ENCODE data around the gene STOML1.

STOML1 gene, protein sequence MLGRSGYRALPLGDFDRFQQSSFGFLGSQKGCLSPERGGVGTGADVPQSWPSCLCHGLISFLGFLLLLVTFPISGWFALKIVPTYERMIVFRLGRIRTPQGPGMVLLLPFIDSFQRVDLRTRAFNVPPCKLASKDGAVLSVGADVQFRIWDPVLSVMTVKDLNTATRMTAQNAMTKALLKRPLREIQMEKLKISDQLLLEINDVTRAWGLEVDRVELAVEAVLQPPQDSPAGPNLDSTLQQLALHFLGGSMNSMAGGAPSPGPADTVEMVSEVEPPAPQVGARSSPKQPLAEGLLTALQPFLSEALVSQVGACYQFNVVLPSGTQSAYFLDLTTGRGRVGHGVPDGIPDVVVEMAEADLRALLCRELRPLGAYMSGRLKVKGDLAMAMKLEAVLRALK

DNA sequence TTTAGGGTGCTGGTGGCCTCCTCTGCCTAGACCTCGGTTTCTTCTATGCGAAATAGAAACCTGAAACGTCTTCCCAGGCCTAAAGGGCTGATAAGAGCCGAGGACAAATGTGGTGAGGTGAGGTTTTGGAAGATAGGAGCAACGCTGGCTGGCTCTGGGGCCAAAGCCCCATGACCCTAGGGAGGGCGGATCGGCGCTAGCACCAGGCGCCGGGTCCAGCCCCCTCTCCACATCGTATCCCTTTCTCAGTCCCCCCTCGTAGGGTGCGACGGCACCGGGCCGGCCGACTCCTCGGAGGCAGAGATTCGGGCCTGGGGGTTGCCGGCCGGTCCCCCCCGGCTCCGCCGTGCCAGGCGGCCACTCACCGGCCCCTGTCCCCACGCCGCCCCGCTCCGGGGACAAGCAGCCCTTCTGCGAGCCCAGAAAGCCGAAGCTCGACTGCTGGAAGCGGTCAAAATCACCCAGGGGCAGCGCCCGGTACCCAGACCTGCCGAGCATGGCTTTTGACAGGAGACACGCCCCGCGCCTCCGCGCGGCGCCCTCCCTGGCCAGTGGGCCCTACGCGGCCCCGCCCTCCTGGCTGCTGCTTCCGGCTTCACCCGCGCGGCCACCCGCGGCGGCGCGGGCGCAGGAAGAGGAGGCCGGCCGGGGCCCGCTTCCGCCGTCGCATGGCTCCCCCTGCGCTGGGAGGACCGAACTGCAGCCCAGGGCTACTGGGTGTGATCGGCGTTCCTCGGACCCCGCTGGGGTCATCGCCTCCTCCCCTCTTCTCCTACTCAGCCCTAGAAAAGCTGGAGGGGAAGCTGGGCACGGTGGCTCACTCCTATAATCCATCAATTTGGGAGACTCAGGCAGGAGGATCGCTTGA lies at the start of gene STOML1:
STOML1 (minus strand) TSS at position 570 of the 868 bp plus-strand sequence; CDS start at position 498, 72 bp downstream.
- DNase-seq = peak; percentile 96

DNA sequence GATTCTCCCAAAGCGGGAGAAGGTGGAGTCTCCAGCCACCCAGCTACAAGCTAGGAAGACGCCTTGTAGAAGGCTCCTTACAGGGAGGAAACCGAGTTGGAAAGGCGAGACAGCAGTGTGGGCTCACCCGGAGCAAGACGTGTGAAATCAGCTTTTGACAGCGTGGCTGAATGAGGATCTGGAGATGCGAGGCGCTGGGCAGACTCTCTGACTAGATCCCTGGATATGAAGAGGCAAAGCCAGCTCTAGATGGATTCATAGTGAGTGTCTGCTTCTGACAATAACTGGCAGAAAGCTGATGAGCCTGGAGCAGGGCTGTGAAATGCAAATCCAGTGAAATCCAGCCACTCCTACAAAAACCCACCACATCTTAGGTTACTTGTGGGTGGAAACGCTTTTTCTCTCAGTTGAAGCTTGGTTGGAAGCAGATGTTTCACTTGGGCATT lies 49.2 kb upstream of the STOML1 start:
- no peak for DNase-seq

DNA sequence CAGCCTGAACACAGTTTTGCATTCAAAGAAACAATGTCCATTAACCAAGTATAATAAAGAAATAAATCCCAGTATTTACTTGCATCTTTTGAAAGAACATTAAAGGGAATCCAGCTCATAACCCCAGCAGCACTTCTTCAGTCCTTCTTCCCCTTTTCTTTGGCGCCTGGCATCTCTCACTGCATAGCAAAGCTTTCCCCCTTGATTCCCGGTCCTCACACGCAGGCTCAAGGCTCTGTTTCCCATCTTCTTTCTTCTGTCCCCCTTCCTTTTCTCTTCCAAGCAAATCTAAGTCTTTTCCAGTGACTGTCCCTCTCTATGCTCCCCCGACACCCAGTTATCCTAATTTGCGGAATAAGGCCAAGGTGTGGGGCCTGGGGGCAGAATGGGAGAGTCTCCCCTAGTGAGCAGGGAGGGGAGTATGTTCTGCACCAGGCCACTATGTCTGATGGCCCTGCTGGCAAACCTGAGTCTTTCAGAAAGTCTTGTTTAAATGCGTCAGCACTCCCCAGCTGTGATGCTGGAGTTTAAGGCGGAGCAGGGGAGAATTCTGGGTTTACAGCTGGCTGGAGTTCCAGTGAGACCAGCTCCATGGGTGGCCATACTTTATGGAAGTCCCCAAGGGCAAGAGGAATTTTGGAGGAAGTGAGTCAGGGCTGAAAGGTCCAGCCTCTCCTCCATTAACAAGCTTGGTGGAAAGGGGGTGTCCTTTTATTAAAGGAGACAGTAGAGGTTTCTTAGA lies 48.2 kb upstream of the STOML1 start:
- no peak for DNase-seq

DNA sequence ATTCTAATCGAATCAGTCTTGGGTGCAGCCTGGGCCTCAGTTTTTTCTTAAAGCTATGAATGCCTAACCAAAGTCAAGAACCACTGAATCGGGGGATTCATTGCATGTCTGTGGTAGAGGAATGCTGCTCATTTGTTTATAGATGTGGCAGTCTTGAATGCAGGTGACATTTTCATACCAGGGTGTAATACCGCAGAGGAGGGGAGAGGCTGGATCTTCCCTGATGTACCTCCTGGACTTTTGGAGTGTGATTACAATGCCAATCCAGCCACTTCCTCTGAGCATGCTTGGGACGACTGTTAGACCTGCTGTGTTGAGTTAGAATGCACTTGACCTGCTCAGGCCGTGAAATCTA lies 47.5 kb upstream of the STOML1 start:
- DNase-seq = no peak

DNA sequence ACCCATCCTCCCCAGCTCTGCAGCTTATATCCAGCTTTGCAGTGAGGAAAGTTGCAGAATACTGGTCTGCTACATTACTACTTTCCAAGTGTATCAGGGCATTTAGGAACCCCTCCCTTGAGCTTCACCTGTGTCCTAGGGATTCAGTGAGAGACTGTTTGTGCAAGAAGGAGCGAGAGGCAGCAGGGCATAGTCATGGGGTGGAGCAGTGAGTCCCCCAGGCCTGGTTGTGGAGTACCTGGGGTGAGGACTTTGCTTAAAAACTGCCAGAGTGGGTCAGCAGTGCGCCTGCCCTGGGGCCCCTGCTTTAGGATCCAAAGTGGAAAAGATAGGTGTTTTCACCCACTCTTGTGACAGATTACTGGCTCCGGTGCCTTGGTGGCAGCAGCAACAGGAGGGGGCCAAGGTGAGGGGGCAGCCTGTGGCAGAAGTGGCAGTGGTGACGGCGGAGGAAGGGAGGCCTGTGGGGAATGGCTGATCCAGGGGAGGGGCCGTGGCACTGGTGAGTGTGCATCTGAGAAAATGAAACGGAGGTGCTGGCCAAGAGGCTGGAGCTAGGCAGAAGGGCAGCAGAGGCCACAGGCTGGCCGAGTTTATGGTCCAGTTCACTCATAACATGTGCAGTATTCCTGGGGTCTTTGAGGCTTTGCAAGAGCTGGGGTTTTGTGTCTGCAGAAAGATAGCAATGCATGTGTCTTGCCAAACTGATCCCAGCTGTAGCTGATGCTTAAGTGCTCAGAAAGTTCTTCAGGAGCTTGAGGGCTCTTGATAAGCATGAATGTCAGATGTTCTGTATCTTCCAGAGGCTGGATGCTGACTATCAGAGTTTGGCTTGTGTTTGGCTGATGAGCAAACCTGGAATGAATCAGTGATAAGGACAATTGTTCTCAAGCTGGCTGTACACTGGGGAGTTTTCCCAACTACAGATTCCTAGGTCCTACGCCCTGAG lies 46.9 kb upstream of the STOML1 start:
- no peak for DNase-seq

DNA sequence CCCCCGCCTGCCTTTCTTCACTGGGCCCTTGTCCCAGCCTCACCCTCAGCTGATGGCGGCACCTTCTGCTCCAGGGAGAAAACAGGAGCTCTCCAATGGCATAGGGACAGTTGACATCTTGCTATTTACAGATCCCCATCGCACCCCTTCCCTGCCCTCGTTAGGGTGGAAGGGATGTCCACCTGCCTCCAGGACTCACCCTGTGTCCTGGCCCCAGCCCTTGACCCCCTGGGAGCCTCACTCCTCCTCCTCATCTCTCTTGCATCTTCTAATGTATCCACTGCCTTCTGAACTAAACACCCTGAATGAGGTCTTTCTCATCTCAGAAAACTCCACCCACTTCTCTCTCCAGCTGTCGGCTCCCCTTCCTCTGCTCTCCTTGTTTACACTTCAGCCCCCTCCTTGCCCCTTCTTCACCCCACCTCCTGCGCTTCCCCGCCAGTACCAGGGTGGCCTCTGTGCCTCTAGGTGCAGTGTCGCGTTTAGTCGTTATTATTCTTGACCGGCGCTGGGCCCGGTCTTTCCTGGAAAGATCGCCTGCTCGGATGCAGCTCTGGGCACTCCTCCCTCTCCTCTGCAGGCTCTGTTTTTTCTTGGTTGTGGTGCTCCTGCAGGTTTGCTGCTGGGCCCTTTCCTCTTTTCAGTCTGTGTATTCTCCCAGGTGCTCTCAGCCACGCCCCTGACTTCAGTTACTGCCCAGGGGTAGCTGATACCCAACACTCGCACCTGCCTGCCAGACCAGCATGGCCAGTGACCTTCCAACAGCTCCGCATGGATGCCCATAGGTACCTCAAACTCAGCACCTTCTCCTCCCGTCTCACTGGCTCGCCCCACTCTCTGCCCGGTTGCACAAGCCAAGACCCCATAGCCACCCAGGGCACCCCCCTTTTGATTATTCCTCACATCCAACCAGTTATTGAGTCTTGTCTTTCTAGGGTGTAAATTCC lies 45.3 kb upstream of the STOML1 start:
- no peak for DNase-seq

DNA sequence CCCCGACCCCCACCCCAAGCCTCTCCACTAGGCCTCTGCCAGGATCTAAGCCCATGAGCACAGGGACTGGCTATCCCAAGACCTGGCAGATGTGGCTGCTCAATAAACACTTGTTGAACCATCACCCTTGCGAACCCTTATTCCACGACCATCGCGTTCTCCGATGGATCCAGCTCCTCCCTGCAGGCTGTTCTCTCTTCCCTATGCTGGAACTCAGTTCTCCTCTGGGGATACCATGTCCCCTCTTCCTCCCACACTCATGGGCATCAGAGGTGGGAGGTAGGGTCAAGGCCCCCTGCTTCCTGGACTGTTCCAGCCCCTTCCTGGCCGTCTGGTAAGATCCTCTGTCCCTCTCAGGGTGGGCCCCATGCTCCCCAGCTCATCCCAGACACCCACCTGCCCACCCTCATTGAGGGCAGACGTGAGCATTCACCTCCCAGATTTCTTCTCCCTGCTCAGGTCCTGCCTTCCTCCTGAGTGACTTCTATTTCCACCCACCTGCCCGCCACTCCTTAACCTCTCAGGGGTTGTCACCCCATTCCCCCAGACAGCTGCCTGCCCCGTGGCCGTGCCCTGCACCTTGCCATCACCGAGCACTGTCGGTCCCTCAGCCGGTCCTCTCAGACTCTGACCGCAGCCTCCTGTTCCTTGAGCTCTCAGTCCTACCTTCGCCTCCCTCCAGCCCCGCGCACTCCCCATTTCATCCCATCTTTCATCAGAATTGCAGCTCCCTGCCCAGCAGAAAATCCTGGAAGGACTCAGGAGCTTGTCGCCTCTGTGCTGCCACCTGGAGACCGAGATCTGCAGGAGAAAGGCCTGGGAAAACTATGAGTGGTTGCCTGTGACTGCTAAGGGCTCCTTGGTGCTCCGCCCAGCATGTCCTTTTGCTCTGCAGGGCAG lies 44.4 kb upstream of the STOML1 start:
- DNase-seq = no peak

DNA sequence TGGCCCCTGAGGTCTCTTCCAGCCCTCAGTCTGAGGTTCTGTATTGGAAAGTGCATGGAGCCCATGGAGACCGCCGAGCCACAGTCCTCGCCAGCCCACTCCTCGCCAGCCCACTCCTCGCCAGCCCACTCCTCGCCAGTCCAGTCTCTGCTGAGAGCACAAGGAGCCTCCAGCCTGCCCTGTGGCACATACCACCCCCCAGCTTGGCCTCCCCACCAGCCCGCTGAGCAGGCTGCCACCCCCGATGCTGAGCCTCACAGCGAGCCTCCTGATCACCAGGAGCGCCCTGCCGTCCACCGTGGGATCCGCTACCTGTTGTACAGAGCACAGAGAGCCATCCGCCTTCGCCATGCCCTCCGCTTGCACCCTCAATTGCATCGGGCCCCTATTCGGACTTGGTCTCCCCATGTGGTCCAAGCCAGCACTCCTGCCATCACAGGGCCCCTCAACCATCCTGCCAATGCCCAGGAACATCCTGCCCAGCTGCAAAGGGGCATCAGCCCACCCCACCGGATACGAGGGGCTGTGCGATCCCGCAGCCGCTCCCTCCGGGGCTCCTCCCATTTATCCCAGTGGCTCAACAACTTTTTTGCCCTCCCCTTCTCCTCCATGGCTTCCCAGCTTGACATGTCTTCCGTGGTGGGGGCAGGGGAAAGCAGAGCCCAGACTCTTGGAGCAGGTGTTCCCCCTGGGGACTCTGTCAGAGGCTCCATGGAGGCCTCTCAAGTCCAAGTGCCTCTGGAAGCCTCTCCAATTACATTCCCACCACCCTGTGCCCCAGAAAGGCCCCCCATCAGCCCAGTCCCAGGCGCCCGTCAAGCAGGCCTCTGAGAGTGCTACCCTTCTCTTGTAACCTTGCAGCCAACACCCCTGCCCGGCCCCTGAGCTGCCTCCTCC lies 43.3 kb upstream of the STOML1 start:
- no peak for DNase-seq

DNA sequence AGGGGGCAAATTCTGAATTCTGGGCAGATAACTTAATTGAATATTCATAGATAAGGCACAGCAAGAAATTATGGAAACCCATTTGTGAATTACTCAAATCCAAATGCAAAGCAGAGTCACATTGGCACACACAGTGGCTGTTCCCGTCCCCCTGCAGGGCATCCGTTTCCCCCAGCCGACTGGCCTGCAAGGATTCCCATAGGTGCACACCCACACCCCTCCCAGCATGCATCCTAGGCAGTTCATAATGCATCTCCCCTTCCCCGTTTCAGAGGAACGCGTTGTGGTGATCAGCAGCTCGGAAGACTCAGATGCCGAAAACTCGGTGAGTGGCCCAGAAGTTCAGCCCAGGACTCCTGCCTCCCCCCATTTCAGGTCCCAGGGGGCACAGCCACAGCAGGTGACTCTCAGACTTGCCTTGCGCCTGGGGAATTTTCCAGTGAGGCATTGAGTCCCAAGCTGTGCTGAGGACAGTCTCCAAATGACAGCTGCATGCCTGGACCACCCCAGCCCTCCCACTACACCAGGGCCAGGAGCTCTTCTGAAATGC lies 42.2 kb upstream of the STOML1 start:
- DNase-seq = no peak

DNA sequence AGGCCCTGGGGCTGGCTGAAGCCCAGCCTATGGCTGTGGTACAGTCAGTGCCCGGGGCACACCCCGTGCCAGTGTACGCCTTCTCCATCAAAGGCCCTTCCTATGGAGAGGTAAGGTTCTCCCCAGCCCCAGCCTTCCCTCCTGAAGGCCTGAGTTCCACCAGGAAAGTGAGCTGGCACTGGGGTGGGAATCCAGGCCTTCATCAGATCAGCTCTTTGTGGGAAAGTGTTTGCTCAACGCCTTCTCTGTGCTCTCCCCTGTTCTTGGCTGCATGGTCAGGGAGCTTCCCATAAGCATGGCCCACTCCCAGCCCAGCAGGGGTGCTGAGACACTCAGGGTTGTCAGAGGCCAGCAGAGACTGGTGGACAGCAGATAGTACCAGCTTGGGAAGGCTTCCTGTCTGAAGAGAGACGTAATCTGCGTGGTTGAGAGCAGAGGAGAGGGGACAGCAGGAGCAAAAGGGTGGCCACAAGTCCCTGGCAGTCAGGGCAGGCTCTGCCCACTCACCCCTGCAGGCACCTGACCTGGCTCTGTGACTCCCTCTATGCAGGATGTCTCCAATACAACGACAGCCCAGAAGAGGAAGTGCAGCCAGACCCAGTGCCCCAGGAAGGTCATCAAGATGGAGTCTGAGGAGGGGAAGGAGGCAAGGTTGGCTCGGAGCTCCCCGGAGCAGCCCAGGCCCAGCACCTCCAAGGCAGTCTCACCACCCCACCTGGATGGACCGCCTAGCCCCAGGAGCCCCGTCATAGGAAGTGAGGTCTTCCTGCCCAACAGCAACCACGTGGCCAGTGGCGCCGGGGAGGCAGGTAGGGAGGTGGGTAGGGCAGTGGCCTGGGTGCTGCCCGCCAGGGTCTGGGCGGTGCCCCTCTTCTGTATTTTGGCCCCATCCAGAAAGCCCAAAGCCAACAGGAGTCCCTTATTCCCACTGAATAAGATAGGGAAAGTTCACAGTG lies 40.8 kb upstream of the STOML1 start:
- DNase-seq = no peak

DNA sequence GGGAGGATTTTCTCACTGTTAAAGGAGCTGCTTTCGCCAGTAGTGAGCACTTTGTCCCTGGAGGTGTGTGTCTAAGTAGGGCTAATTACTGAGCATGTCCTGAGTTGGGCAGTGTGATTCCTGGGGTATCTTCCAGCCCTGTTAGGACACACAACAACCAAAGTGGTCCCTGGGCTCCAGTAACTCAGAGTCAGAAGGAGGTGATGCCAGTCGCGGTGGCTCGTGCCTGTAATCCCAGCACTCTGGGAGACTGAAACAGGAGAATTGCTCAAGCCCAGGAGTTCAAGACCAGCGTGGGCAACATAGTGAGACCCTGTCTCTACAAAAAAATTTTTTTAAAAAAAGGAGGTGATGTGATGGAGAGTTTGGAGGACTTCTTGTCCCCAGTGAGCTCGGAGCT lies 40.0 kb upstream of the STOML1 start:
- DNase-seq = no peak

DNA sequence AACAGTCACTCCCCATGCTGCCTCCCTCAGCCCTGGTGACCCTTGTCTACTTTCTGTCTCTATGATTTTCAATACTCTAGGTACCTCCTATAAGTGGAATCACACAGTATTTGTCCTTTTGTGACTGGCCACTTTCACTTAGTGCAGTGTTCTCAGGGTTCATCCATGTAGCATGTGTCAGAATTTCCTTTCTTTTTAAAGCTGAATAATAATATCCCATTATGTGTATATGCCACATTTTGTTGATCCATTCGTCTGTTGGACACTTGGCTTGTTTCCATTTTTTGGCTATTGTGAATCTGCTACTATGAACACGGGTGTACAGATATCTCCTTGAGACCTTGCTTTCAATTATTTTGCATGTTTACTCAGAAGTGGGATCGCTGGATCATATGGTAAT lies 36.6 kb upstream of the STOML1 start:
- no peak for DNase-seq

DNA sequence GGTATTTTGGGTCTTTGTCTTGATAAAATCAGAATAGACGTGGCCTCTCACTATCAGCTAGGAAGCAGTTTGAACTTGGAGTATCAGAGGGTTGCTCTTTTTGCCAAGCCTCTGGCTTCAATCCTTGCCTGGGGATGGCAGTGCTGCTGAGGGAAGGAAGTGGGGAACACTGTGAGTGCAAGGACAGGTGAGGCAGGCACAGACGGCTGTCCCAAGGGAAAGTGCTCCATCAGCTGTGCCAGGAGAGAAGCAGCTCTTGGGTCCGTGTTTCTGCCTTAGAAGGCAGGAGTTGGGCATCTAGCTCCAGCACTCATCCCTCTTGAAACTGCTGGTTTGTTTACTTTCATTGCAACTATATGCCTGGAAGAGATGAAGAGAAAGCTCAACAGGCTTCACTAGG lies 35.6 kb upstream of the STOML1 start:
- DNase-seq = no peak

DNA sequence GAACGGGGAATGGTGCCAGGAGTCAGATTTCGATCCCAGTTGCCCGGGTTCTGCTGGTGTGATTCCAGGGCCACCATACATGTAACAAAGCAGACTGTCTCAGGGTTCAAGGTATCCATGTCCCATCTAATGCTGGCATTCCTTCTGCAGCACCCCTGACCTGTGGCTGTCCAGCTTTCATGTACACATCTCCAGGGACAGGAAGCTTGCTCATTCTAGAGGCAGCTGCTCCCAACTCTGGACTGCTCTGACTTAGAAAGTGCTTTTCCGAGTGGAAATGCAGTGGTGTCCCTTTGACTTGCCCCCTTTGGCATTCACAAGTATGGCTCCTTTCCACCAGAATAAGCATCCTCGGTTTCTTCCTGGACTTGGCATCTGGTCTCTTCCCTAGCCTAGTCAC lies 33.3 kb upstream of the STOML1 start:
- DNase-seq = no peak

DNA sequence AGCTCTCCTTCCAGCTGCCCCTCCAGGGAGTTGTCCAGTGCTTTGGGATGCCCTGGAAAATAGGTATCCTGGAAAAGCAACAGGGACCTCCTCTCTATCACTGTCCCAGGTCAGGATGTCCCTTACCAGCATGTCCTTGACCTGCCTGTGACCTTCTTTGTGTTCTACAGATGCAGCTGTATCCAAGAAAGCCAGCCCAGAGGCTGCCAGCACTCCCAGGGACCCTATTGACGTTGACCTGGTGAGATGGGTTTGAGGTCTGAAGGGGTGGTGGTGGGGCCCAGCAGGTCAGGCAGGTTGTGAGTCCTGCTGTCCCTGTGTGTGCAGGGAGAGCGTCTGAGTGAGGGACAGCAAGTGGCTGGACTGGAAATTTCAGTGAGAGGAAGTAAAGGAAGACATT lies 32.6 kb upstream of the STOML1 start:
- no peak for DNase-seq

DNA sequence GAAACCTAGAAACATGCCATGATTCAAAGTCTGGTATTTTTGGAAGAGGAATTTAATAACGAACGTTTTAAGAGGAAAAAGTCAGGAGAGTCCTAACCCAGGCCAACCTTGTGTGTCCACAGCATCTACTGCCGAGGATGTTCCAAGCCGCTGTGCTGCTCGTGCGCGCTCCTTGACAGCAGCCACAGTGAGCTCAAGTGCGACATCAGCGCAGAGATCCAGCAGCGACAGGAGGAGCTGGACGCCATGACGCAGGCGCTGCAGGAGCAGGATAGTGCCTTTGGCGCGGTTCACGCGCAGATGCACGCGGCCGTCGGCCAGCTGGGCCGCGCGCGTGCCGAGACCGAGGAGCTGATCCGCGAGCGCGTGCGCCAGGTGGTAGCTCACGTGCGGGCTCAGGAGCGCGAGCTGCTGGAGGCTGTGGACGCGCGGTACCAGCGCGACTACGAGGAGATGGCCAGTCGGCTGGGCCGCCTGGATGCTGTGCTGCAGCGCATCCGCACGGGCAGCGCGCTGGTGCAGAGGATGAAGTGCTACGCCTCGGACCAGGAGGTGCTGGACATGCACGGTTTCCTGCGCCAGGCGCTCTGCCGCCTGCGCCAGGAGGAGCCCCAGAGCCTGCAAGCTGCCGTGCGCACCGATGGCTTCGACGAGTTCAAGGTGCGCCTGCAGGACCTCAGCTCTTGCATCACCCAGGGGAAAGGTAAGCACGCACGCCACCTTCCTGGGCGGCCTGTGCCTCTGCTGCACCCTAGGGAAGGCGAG lies 30.8 kb upstream of the STOML1 start:
- no peak for DNase-seq

DNA sequence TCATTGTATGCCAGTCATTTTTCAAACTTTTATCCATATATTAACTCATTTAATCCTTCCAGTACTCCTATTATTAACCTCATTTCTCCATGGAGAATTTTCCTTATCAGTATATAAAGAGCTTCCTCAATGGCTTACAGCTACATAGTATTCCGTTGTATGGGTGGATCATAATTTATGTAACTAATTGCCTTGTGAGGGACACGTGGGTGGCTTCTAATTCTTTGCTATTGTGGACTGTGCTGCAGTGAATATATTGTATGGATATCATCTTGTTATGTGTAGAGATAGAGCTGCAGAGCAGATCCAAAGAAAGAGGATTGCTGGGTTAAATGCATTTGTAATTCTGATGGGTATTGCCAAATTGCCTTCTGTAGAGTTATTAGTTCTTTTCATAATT lies 27.6 kb upstream of the STOML1 start:
- DNase-seq = no peak
